Keratinocyte (primary cell): ENCODE results near the gene EYS. TPM values are rescaled to one million over a fixed set of nuclear protein-coding genes. Genes with fewer than 3 reads are reported as not detected.

Experiments
- DNase-seq: peaks from one replicate; pipeline ENCODE4 v3.0.0-alpha.2; 2011; ENCODE audit warnings: low read depth, missing footprints, low spot score
- FAIRE-seq: peaks from 2 replicates; lab custom pipeline; 2011; peaks lifted over from hg19 to GRCh38; lab: Jason Lieb, UNC
- H2AFZ ChIP-seq: 2 replicates; pipeline ENCODE4 v1.6.0; 2012; ENCODE audit warnings: low read length, control low read depth, inconsistent platforms; ENCODE audit not compliant: control insufficient read depth
- H3K27ac ChIP-seq: 2 replicates; pipeline ENCODE4 v1.5.1; 2011; ENCODE audit warnings: low read length; ENCODE audit not compliant: control insufficient read depth, insufficient read depth
- H3K27me3 ChIP-seq: 3 replicates; pipeline ENCODE4 v1.6.0; 2011; ENCODE audit warnings: low read length; ENCODE audit not compliant: control insufficient read depth, insufficient read depth; ENCODE audit errors: extremely low read depth
- H3K36me3 ChIP-seq, 2 experiments: 2 replicates in 1 of 2; 3 replicates in 1 of 2; pipeline ENCODE4 v1.5.1; 2011; ENCODE audit warnings: low read length in 2 of 2, mild to moderate bottlenecking in 1 of 2; ENCODE audit not compliant: control insufficient read depth in 2 of 2, insufficient read depth in 2 of 2; ENCODE audit errors: extremely low read depth in 1 of 2
- H3K4me1 ChIP-seq: 3 replicates; pipeline ENCODE4 v1.5.1; 2011; ENCODE audit warnings: low read length; ENCODE audit not compliant: control insufficient read depth, insufficient read depth; ENCODE audit errors: extremely low read depth
- H3K4me2 ChIP-seq: 3 replicates; pipeline ENCODE4 v1.6.0; 2011; ENCODE audit warnings: low read depth, low read length; ENCODE audit not compliant: control insufficient read depth, insufficient read depth; ENCODE audit errors: extremely low read depth
- H3K4me3 ChIP-seq, 3 experiments: fragments of 200-600 bp in 1 of 3; sonication (generic) in 1 of 3; 2 replicates in 2 of 3; 3 replicates in 1 of 3; pipeline ENCODE4 v1.5.1; 2011 to 2016; ENCODE audit warnings: low read length in 3 of 3, mild to moderate bottlenecking in 3 of 3, control low read depth in 2 of 3, inconsistent platforms in 1 of 3, low read depth in 1 of 3, mixed read lengths in 1 of 3, mixed run types in 1 of 3, moderate library complexity in 1 of 3; ENCODE audit not compliant: control insufficient read depth in 2 of 3, insufficient read depth in 2 of 3; ENCODE audit errors: extremely low read depth in 1 of 3
- H3K79me2 ChIP-seq: 2 replicates; pipeline ENCODE4 v1.6.0; 2012; ENCODE audit warnings: low read length; ENCODE audit not compliant: control insufficient read depth, insufficient read depth
- H3K9ac ChIP-seq: 3 replicates; pipeline ENCODE4 v1.6.0; 2011; ENCODE audit warnings: low read length; ENCODE audit not compliant: control insufficient read depth, insufficient read depth; ENCODE audit errors: extremely low read depth
- H3K9me1 ChIP-seq: 3 replicates; pipeline ENCODE4 v1.6.0; 2011; ENCODE audit warnings: low read length; ENCODE audit not compliant: control insufficient read depth, insufficient read depth; ENCODE audit errors: extremely low read depth
- H3K9me3 ChIP-seq: 2 replicates; pipeline ENCODE4 v1.5.1; 2012; ENCODE audit warnings: low read depth, low read length; ENCODE audit not compliant: control insufficient read depth
- H4K20me1 ChIP-seq: 3 replicates; pipeline ENCODE4 v1.6.0; 2011; ENCODE audit warnings: low read length; ENCODE audit not compliant: control insufficient read depth, insufficient read depth; ENCODE audit errors: extremely low read depth
- CTCF ChIP-seq, 3 experiments: IDR thresholded peaks in 1 of 3; conservative IDR thresholded peaks in 1 of 3; optimal IDR thresholded peaks in 1 of 3; 2 replicates in 2 of 3; 3 replicates in 1 of 3; pipeline versions ENCODE3 to v1.5.1; 2011; ENCODE audit warnings: low read length in 3 of 3, mild to moderate bottlenecking in 3 of 3, moderate library complexity in 2 of 3, control low read depth in 1 of 3, inconsistent platforms in 1 of 3; ENCODE audit not compliant: insufficient read depth in 2 of 3; ENCODE audit errors: extremely low read depth in 1 of 3
- EZH2 ChIP-seq: IDR thresholded peaks from one replicate; pipeline ENCODE4 v1.6.1; 2012; ENCODE audit warnings: inconsistent platforms, mild to moderate bottlenecking, low read length, moderate library complexity
- dilution Hi-C: fragments of 300-500 bp; cut with MboI; formaldehyde crosslinking; loops from one replicate; pipeline ENCODE4 v1.7.0; 2020; ENCODE audit warnings: low sequenced_read_pairs; ENCODE audit not compliant: extremely low pct_ligation_motif_present
- polyA plus RNA-seq, 5 experiments: library from polyadenylated mRNA; depleted of rRNA in 3 of 5; stranded (reverse) in 3 of 5; stranded (forward) in 1 of 5; unstranded in 1 of 5; fragments of >200 nt; gene quantifications; 1 replicate in 1 of 5; 2 replicates in 3 of 5; 3 replicates in 1 of 5; pipeline versions ENCODE4 v1.2.1 to v1.2.3, GENCODE V29; 2011 to 2012; ENCODE audit warnings: missing spikeins in 2 of 5, low read depth in 1 of 5, low replicate concordance in 1 of 5

EYS gene
- polyA plus RNA-seq, 1 donor (not counting 4 experiments of a cell fraction or from before 2014, with no cell fraction given), result 0.34 TPM

GRCh38 chr6:64437996-64438395 lies 1269.0 kb downstream of the EYS start:
- no peaks in the 10 kb centered on the region for H3K36me3 ChIP-seq
- H4K20me1 ChIP-seq, result no peaks in the 10 kb centered on the region
- H3K4me3 ChIP-seq, result no peak overlapping the region
- H3K4me1 ChIP-seq, result peaks cover 4% of the 10 kb centered on the region
- TF ChIP-seq CTCF (optimal IDR thresholded peaks at IDR 0.05 in 1 of 3, IDR thresholded peaks at IDR 0.05 in 1 of 3, conservative IDR thresholded peaks at IDR 0.05 in 1 of 3; ENCODE audit: extremely low read depth in 1 of 3, insufficient read depth in 2 of 3, low read length in 3 of 3), result no peak
- no peak for TF ChIP-seq EZH2
- no peak overlapping the region for H2AFZ ChIP-seq
- H3K4me2 ChIP-seq, result no peak overlapping the region
- no peaks in the 10 kb centered on the region for H3K79me2 ChIP-seq
- no peak overlapping the region for H3K9ac ChIP-seq
- dilution Hi-C loops, result no loop called here
- FAIRE-seq (no peak), DNase-seq (no peak)
- H3K27ac ChIP-seq, result no peak overlapping the region
- H3K27me3 ChIP-seq, result no peaks in the 10 kb centered on the region
- no peaks in the 10 kb centered on the region for H3K9me1 ChIP-seq
- H3K9me3 ChIP-seq, result no peaks in the 10 kb centered on the region

- Histone ChIP-seq H3K36me3 (no peaks in the 10 kb centered on the region), H4K20me1 (no peaks in the 10 kb centered on the region), H3K4me2 (no peak overlapping the region), H3K27me3 (no peaks in the 10 kb centered on the region), H3K9ac (no peak overlapping the region), H3K9me1 (no peaks in the 10 kb centered on the region), H3K4me1 (no peaks in the 10 kb centered on the region), H3K79me2 (no peaks in the 10 kb centered on the region), H3K27ac (no peak overlapping the region), H3K4me3 (no peak overlapping the region), H3K9me3 (no peaks in the 10 kb centered on the region), H2AFZ (no peak overlapping the region)
- no peak for FAIRE-seq
- dilution Hi-C loops, result no loop called here
- TF ChIP-seq CTCF (optimal IDR thresholded peaks at IDR 0.05 in 1 of 3, IDR thresholded peaks at IDR 0.05 in 1 of 3, conservative IDR thresholded peaks at IDR 0.05 in 1 of 3; ENCODE audit: extremely low read depth in 1 of 3, insufficient read depth in 2 of 3, low read length in 3 of 3) (no peak), EZH2 (no peak)
- no peak for DNase-seq
Observed at GRCh38 chr6:64429926-64430325, 1277.1 kb downstream of the EYS start.
